Suprapubic skin (tissue), 4 donors: ENCODE measurements around the gene TFCP2L1. TPM values are rescaled to one million over a fixed set of nuclear protein-coding genes. Genes with fewer than 3 reads are reported as not detected.
"Not testable (repeated sequence)": the region's sequence is repeated elsewhere in the genome, so short reads cannot be mapped to it uniquely, and the experiment has no call there.

Source experiments
- DNase-seq, 2 donors: peaks; one replicate each; pipeline ENCODE4 v3.0.0-alpha.2; 2019; ENCODE audit warnings: low spot score in 2 of 2
- H3K27ac ChIP-seq: fragments of 200-600 bp; sonication (generic); one replicate; pipeline ENCODE4 v1.5.1; 2019
- H3K27me3 ChIP-seq: fragments of 200-600 bp; sonication (generic); one replicate; pipeline ENCODE4 v1.5.1; 2019
- H3K36me3 ChIP-seq: fragments of 200-600 bp; sonication (generic); one replicate; pipeline ENCODE4 v1.5.1; 2019
- H3K4me1 ChIP-seq: fragments of 200-600 bp; sonication (generic); one replicate; pipeline ENCODE4 v1.5.1; 2019
- H3K4me3 ChIP-seq: fragments of 200-600 bp; sonication (generic); one replicate; pipeline ENCODE4 v1.5.1; 2019; ENCODE audit warnings: mild to moderate bottlenecking
- H3K9me3 ChIP-seq: fragments of 200-600 bp; sonication (generic); one replicate; pipeline ENCODE4 v1.5.1; 2019
- CTCF ChIP-seq, 2 donors: fragments of 200-600 bp in 1 of 2; fragments of 450-650 bp in 1 of 2; sonication (generic) in 1 of 2; IDR thresholded peaks; one replicate each; pipeline ENCODE4 v1.5.1; 2016 to 2019; ENCODE audit warnings: antibody characterized with exemption in 2 of 2, mild to moderate bottlenecking in 1 of 2, moderate library complexity in 1 of 2
- EP300 ChIP-seq: sonication (generic); formaldehyde crosslinking; IDR thresholded peaks from one replicate; pipeline ENCODE4 v1.6.1; 2017; ENCODE audit warnings: antibody characterized with exemption
- POLR2A ChIP-seq, 2 donors: fragments of 450-650 bp; IDR thresholded peaks; one replicate each; pipeline ENCODE4 v1.6.1; 2017; ENCODE audit warnings: antibody characterized with exemption in 2 of 2, mild to moderate bottlenecking in 2 of 2, moderate library complexity in 2 of 2
- POLR2AphosphoS5 ChIP-seq, 3 donors: sonication (generic); formaldehyde crosslinking; IDR thresholded peaks; one replicate each; pipeline ENCODE4 v1.6.1; 2017; ENCODE audit warnings: antibody characterized with exemption in 3 of 3
- WGBS: methylation state at CpG from one replicate; pipeline ENCODE4 v1.1.5; 2018; 5-methylcytosine and 5-hydroxymethylcytosine counted together
- total RNA-seq, 4 donors: library from RNA; depleted of rRNA; stranded (reverse); fragments of >200 nt; gene quantifications; one replicate each; pipeline ENCODE4 v1.1.0, GENCODE V29; 2016

TFCP2L1 gene
- total RNA-seq, 4 donors from 2014 or later, result 33.5 to 64.1 (median 52.7) TPM

GRCh38 chr2:121272596-121272995, 12.4 kb downstream of the TFCP2L1 start:
- peak in 1 of 2 donors; percentile 14 for DNase-seq
- H3K27ac ChIP-seq, result no peak overlapping the region
- H3K27me3 ChIP-seq, result no peaks in the 10 kb centered on the region
- TF ChIP-seq POLR2AphosphoS5 (IDR thresholded peaks at IDR 0.05), result no peak
- no peak for TF ChIP-seq EP300
- TF ChIP-seq POLR2A (IDR thresholded peaks at IDR 0.05), result no peak
- TF ChIP-seq CTCF (IDR thresholded peaks at IDR 0.05), result no peak
- H3K36me3 ChIP-seq, result no peaks in the 10 kb centered on the region
- WGBS, result 48% methylated on average over 3 of the region's 3 CpGs
- H3K9me3 ChIP-seq, result no peaks in the 10 kb centered on the region
- no peak overlapping the region for H3K4me3 ChIP-seq
- peaks cover 17% of the 10 kb centered on the region for H3K4me1 ChIP-seq

GRCh38 chr2:121269436-121269835, 15.6 kb downstream of the TFCP2L1 start:
- peaks cover 17% of the 10 kb centered on the region for H3K4me1 ChIP-seq
- WGBS, result 95% methylated on average over 7 of the region's 7 CpGs
- H3K4me3 ChIP-seq, H3K27me3 ChIP-seq, DNase-seq, H3K27ac ChIP-seq, H3K9me3 ChIP-seq, H3K36me3 ChIP-seq: not testable (repeated sequence)

GRCh38 chr2:121266543-121267106, 18.4 kb downstream of the TFCP2L1 start:
- H3K9me3 ChIP-seq, result no peaks in the 10 kb centered on the region
- TF ChIP-seq POLR2AphosphoS5 (IDR thresholded peaks at IDR 0.05), result no peak
- TF ChIP-seq EP300, result no peak
- no peak for TF ChIP-seq CTCF (IDR thresholded peaks at IDR 0.05)
- 75% methylated on average over 6 of the region's 6 CpGs for WGBS
- H3K4me3 ChIP-seq, result no peak overlapping the region
- DNase-seq, result no peak
- H3K27ac ChIP-seq, result no peak overlapping the region
- no peaks in the 10 kb centered on the region for H3K4me1 ChIP-seq
- H3K36me3 ChIP-seq, result no peaks in the 10 kb centered on the region
- no peaks in the 10 kb centered on the region for H3K27me3 ChIP-seq

GRCh38 chr2:121263996-121264715, 20.8 kb downstream of the TFCP2L1 start:
- Histone ChIP-seq H3K4me3 (no peak overlapping the region), H3K27me3 (no peaks in the 10 kb centered on the region), H3K9me3 (no peaks in the 10 kb centered on the region), H3K36me3 (no peaks in the 10 kb centered on the region), H3K4me1 (peaks cover 13% of the 10 kb centered on the region), H3K27ac (no peak overlapping the region)
- TF ChIP-seq POLR2A (IDR thresholded peaks at IDR 0.05) (no peak), EP300 (no peak), POLR2AphosphoS5 (IDR thresholded peaks at IDR 0.05) (no peak)
- peak in 1 of 2 donors; percentile 47 for DNase-seq
- WGBS, result 62% methylated on average over 6 of the region's 9 CpGs

GRCh38 chr2:121260370-121261154, 24.4 kb downstream of the TFCP2L1 start:
- TF ChIP-seq POLR2A (IDR thresholded peaks at IDR 0.05) (no peak), CTCF (IDR thresholded peaks at IDR 0.05) (no peak), EP300 (no peak)
- 49% methylated on average over 8 of the region's 12 CpGs for WGBS
- H3K36me3 ChIP-seq, result no peaks in the 10 kb centered on the region
- H3K27ac ChIP-seq, result peak overlapping the region; percentile 61
- no peak overlapping the region for H3K4me3 ChIP-seq
- DNase-seq, result peak in 1 of 2 donors; percentile 54
- H3K4me1 ChIP-seq, result peaks cover 28% of the 10 kb centered on the region
- no peaks in the 10 kb centered on the region for H3K9me3 ChIP-seq
- no peaks in the 10 kb centered on the region for H3K27me3 ChIP-seq

GRCh38 chr2:121258051-121258450, 27.0 kb downstream of the TFCP2L1 start:
- no peaks in the 10 kb centered on the region for H3K9me3 ChIP-seq

More at GRCh38 chr2:121258051-121258450, 27.0 kb downstream of the TFCP2L1 start:
- DNase-seq, result no peak
- no peak overlapping the region for H3K4me3 ChIP-seq
- peaks cover 8% of the 10 kb centered on the region for H3K36me3 ChIP-seq
- H3K27me3 ChIP-seq, result no peaks in the 10 kb centered on the region
- H3K4me1 ChIP-seq, result peaks cover 28% of the 10 kb centered on the region
- TF ChIP-seq CTCF (IDR thresholded peaks at IDR 0.05), result no peak
- TF ChIP-seq POLR2A (IDR thresholded peaks at IDR 0.05), result no peak
- no peak for TF ChIP-seq POLR2AphosphoS5 (IDR thresholded peaks at IDR 0.05)
- TF ChIP-seq EP300, result no peak
- no peak overlapping the region for H3K27ac ChIP-seq
- 79% methylated on average over 4 of the region's 5 CpGs for WGBS
